ENCODE data around the gene SDF2L1. TPM values are rescaled to one million over a fixed set of nuclear protein-coding genes. Genes with fewer than 3 reads are reported as not detected.

Gene SDF2L1
- total and polyA plus RNA-seq, 2 of the 13 experiments (the other 11 are each of a cell fraction or from before 2014, with no cell fraction given) = 18.0 to 57.4 TPM

DNA sequence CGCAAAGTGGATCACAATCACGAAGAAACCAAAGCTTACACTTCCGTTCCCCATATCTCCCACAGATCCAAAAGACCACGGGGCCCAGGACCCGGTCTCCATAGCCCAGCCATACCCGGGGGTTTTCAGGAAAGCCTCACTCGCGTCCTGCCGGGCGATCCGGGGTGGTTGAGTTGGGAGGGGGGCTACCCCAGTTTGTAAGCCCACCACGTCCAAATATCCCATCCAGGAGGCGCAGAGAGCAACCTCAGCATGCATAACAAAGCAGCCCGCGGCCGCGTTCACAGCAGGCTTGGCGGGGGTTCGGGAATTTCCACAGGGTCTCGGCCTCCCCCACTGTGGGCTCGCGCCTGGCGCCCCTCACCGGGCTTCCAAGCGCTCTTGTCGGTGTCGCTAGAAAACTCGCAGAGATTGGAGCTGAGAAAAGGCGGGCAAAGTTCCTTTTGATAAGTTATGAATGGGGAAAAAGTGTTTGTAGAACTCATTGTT is 9.5 kb downstream of the SDF2L1 start (continued):
- TF ChIP-seq, protein P1, sequence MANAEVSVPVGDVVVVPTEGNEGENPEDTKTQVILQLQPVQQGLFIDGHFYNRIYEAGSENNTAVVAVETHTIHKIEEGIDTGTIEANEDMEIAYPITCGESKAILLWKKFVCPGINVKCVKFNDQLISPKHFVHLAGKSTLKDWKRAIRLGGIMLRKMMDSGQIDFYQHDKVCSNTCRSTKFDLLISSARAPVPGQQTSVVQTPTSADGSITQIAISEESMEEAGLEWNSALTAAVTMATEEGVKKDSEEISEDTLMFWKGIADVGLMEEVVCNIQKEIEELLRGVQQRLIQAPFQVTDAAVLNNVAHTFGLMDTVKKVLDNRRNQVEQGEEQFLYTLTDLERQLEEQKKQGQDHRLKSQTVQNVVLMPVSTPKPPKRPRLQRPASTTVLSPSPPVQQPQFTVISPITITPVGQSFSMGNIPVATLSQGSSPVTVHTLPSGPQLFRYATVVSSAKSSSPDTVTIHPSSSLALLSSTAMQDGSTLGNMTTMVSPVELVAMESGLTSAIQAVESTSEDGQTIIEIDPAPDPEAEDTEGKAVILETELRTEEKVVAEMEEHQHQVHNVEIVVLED (CRISPR knock-in tag; IDR thresholded peaks at IDR 0.05; ENCODE audit: borderline replicate concordance) = no peak
- TF ChIP-seq, protein P2, sequence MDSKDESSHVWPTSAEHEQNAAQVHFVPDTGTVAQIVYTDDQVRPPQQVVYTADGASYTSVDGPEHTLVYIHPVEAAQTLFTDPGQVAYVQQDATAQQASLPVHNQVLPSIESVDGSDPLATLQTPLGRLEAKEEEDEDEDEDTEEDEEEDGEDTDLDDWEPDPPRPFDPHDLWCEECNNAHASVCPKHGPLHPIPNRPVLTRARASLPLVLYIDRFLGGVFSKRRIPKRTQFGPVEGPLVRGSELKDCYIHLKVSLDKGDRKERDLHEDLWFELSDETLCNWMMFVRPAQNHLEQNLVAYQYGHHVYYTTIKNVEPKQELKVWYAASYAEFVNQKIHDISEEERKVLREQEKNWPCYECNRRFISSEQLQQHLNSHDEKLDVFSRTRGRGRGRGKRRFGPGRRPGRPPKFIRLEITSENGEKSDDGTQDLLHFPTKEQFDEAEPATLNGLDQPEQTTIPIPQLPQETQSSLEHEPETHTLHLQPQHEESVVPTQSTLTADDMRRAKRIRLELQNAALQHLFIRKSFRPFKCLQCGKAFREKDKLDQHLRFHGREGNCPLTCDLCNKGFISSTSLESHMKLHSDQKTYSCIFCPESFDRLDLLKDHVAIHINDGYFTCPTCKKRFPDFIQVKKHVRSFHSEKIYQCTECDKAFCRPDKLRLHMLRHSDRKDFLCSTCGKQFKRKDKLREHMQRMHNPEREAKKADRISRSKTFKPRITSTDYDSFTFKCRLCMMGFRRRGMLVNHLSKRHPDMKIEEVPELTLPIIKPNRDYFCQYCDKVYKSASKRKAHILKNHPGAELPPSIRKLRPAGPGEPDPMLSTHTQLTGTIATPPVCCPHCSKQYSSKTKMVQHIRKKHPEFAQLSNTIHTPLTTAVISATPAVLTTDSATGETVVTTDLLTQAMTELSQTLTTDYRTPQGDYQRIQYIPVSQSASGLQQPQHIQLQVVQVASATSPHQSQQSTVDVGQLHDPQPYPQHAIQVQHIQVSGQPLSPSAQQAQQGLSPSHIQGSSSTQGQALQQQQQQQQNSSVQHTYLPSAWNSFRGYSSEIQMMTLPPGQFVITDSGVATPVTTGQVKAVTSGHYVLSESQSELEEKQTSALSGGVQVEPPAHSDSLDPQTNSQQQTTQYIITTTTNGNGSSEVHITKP (CRISPR knock-in tag; IDR thresholded peaks at IDR 0.05; ENCODE audit: low read depth) = no peak
- TF ChIP-seq TOE1 (CRISPR knock-in tag; IDR thresholded peaks at IDR 0.05) = no peak
- peak; percentile 66; the same call in 1 of the 2 replicates for TF ChIP-seq KDM2A (CRISPR knock-in tag; IDR thresholded peaks at IDR 0.05; ENCODE audit: borderline replicate concordance, low read depth)
- peak; percentile 10 for TF ChIP-seq SRSF1 (optimal IDR thresholded peaks at IDR 0.05; ENCODE audit: low read depth, low read length)
- TF ChIP-seq ZNF451 (CRISPR knock-in tag; IDR thresholded peaks at IDR 0.05) = no peak
- TF ChIP-seq SIN3B (IDR thresholded peaks at IDR 0.05; ENCODE audit: low read length) = no peak
- no peak for TF ChIP-seq ZNF10 (CRISPR knock-in tag; IDR thresholded peaks at IDR 0.05; ENCODE audit: borderline replicate concordance, low read depth)
- TF ChIP-seq, protein P3, sequence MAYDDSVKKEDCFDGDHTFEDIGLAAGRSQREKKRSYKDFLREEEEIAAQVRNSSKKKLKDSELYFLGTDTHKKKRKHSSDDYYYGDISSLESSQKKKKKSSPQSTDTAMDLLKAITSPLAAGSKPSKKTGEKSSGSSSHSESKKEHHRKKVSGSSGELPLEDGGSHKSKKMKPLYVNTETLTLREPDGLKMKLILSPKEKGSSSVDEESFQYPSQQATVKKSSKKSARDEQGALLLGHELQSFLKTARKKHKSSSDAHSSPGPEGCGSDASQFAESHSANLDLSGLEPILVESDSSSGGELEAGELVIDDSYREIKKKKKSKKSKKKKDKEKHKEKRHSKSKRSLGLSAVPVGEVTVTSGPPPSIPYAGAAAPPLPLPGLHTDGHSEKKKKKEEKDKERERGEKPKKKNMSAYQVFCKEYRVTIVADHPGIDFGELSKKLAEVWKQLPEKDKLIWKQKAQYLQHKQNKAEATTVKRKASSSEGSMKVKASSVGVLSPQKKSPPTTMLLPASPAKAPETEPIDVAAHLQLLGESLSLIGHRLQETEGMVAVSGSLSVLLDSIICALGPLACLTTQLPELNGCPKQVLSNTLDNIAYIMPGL (CRISPR knock-in tag; IDR thresholded peaks at IDR 0.05; ENCODE audit: borderline replicate concordance in 1 of 2, low read depth in 1 of 2) = 0 out of 4 replicates have a peak, but pooled peaks of 1 of the 2 experiments have one; percentile 31
- no peak for TF ChIP-seq ZNF614 (CRISPR knock-in tag; IDR thresholded peaks at IDR 0.05; ENCODE audit: borderline replicate concordance)
